LNCAP (cell line): ENCODE results near the gene MID1.

Experiments
- CTCF ChIP-seq: fragments of 450-650 bp; IDR thresholded peaks from 2 replicates; pipeline ENCODE4 v1.5.1; 2017; ENCODE audit warnings: mild to moderate bottlenecking

The MID1 gene

DNA sequence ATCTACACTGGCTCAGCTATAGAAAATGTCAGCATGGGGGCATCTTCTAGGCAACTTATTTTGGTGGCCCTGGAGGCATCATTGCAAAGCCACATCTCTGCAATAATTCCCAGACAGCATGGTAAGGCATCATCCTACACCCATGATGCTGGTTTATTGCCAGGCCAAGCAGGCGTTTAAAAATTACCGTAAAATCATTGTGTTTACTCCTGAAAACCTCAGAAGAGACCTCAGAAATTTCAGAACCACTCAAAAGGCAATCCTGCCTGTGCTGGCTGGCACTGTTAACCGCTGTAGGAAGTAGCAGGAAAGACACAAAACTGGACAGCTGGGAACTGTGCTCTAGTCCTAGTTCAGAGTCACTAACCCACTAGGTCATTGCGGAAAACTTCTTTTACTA lies 63.2 kb downstream of the MID1 start:
- no peak for TF ChIP-seq CTCF

GRCh38 chrX:10556405-10556804 lies 64.0 kb downstream of the MID1 start:
- no peak for TF ChIP-seq CTCF

GRCh38 chrX:10555846-10556245 lies 64.5 kb downstream of the MID1 start:
- no peak for TF ChIP-seq CTCF

DNA sequence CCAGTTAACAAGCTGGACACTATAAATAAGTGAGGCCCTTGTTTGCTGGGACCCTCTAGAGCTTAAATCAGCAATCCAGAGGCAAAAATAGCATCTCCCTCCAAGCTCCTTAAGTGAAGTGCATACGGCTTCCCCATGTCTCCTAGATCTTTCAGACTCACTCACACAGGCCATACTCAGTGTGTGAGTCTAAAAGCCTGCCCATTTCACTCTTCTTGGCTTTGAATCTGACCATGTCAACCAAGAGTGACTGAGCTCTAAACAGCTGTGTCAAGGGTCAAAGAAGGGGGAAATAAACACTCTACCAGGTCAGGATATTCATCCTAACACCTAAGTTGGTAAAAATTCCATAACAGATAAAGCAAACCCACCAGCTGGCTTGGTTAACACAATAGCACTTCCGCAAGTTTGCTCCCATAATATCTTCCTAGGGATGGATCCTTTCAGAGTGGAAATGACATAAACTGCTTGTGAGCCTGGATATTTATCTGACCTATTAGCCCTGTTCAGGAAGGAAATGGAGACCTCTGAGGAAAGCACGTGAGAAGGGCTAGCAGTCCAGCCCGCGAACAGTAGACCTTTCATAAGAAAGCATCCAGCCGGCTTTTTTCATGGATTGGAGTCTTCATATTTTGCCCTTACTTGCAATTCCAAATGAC lies 65.6 kb downstream of the MID1 start:
- no peak for TF ChIP-seq CTCF

- no peak for TF ChIP-seq CTCF
Measured at GRCh38 chrX:10549280-10549679, 71.1 kb downstream of the MID1 start.

DNA sequence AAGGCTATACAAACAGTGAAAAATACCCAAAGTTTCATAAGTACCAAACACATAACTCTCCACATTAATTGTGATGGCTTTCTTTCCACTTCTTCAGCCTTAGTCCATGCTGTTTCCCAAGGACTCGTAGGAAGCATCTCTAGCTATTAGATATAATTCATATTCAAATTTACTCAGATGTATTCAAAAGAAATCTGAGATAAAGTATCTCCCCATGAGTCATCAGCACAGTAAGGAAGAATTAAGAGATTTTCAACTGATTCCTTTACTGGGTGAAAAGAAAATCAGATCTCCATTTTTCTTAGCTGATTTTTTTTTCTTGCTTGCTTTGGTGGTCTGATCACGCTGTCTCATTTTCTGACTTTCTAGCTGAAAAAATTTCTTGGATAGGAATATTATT lies 71.7 kb downstream of the MID1 start:
- no peak for TF ChIP-seq CTCF

DNA sequence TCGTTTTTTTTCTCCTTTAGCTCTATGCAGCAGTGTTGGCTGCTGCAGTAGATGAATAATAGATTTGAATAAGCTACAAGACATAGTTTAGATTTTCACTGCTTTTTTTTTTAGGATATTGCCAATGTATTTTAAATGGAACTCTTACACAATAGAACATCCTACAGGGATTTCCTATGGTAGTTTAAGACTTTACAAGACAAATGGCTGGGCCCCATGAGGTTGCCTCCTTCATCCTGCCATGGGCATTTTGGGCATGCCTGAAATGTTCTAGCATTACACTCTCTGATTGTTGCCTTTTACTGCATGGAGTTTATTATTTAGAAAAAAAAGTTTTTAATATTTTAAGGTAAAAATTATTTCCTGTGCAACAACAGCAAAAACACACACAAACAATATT lies 74.5 kb downstream of the MID1 start:
- no peak for TF ChIP-seq CTCF

DNA sequence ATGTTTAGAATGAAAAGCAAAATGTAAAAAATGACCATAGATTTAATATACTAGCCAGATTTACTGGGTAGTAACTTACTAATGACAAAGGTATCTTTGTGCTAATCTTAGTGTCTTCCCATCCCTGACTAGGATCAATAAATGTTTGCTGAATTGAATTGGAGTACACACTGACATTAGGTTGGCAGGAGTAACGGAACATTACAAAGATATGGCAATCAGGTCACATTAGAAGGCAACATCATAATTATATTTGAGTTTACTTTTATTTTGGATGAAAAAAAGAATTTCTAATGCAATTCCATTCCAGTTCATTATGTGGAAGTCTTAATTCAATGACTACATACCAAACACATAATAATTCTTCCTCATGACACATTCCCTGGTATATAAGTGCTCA lies 77.8 kb downstream of the MID1 start:
- no peak for TF ChIP-seq CTCF
